GM21786 (cell line): ENCODE measurements around the gene ZNF318.
"Not testable (repeated sequence)": the region's sequence is repeated elsewhere in the genome, so short reads cannot be mapped to it uniquely, and the experiment has no call there.

ENCODE experiments used
- ATAC-seq: cut with Tn5 transposase; IDR thresholded peaks from one replicate; pipeline ENCODE4 v1.9.1; 2021; ENCODE audit not compliant: unreplicated experiment

Gene ZNF318

GRCh38 chr6:43303751-43304331 is 65.6 kb downstream of the ZNF318 start:
- ATAC-seq, result no peak

- ATAC-seq, result not testable (repeated sequence)
Observed at GRCh38 chr6:43303006-43303405, 66.4 kb downstream of the ZNF318 start.

- no peak for ATAC-seq
Observed at GRCh38 chr6:43302126-43302525, 67.3 kb downstream of the ZNF318 start.

- ATAC-seq, result no peak
Observed at GRCh38 chr6:43301081-43301870, 68.2 kb downstream of the ZNF318 start.

GRCh38 chr6:43299338-43300293 is 69.8 kb downstream of the ZNF318 start:
- no peak for ATAC-seq

GRCh38 chr6:43298565-43299337 is 70.7 kb downstream of the ZNF318 start:
- no peak for ATAC-seq

GRCh38 chr6:43297644-43298564 is 71.5 kb downstream of the ZNF318 start, which contains the start of gene SLC22A7:
SLC22A7 (plus strand) TSS chr6:43298260; CDS start chr6:43298359, 99 bp downstream.
- no peak for ATAC-seq

- no peak for ATAC-seq
Observed at GRCh38 chr6:43296780-43297497, 72.5 kb downstream of the ZNF318 start.

- no peak for ATAC-seq
Observed at GRCh38 chr6:43295456-43295855, 74.0 kb downstream of the ZNF318 start.

GRCh38 chr6:43294536-43294935 is 74.9 kb downstream of the ZNF318 start:
- no peak for ATAC-seq

GRCh38 chr6:43293698-43294097 is 75.7 kb downstream of the ZNF318 start:
- ATAC-seq, result no peak

- no peak for ATAC-seq
Observed at GRCh38 chr6:43292763-43293318, 76.6 kb downstream of the ZNF318 start.

- ATAC-seq, result no peak
Observed at GRCh38 chr6:43292341-43292740, 77.1 kb downstream of the ZNF318 start.

- ATAC-seq, result no peak
Observed at GRCh38 chr6:43291708-43292107, 77.7 kb downstream of the ZNF318 start.

GRCh38 chr6:43290905-43291355 is 78.5 kb downstream of the ZNF318 start:
- no peak for ATAC-seq

- ATAC-seq, result no peak
Observed at GRCh38 chr6:43290339-43290904, 79.0 kb downstream of the ZNF318 start.

- no peak for ATAC-seq
Observed at GRCh38 chr6:43287717-43288679, 81.4 kb downstream of the ZNF318 start.
